GM19025 (cell line): Measurements from ENCODE around the gene ZNHIT2.
"Not testable (repeated sequence)": the region's sequence is repeated elsewhere in the genome, so short reads cannot be mapped to it uniquely, and the experiment has no call there.

Experiments
- ATAC-seq: cut with Tn5 transposase; IDR thresholded peaks from one replicate; pipeline ENCODE4 v1.9.1; 2021; ENCODE audit warnings: mild to moderate bottlenecking, low read depth, moderate library complexity; ENCODE audit not compliant: unreplicated experiment

Gene ZNHIT2

DNA sequence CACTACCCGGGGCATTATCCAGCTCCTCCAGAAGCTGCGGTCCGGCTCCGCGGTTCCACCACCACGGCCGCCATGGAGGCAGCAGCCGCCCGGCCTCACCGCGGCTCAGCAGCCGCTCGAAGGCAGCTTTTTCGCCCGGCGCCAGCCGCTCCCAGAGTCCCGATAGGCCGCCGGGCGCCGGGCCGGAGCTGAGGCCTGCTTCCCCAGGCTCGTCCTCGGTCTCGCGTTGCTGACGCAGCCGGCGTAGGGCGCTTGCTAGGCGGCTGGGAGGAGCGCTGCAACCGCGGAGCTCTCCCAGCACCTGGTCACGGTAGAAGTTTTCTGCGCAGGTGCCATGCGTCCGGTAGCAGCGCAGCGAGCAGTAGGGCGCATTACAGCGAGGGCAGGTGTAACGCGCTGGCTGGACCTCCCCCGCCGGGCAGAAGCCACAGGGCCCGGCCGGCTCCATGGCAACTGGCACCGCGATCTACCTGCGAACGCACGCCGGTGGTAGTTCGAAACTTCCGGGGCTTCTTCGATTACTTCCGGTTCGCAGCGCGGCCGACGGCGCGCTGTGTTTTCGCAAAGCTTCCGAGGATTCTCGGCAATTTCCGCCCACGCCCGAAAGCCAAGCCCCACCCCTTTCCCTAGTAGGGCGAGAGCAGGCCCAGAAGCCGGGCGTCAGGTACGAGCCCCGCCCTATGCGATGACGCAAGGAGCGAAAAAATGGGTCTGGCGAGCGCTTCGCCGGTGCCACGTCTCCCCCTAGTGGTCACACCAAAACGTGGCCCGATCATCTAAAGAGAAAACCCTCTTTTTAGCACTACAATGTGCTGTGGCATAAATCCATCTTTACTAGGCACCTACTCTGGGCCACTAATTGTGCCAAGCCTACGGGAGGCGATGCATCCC, at the start of gene ZNHIT2:
TSS of gene ZNHIT2 (minus strand) at position 496 of the 891 bp plus-strand sequence. CDS start at position 448, 48 bp downstream.
- ATAC-seq: peak; percentile 51

DNA sequence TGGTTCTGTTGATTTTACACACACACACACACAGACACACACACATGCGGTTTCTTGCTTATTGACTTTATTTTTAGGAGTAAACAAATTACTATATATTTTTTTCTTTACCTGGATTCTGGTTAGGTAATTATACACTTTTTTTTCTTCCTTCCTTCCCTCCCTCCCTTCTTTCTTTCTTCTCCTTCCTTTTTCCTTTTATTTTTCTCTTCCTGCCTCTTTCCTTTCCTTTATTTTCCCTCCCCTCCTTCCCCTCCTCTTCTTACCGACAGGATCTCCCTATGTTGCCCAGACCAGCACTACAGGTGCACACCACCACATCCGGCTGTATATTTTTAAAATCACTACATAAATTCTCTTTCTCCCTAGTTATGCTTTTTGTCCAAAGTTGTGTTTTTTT, 49.4 kb upstream of the ZNHIT2 start:
- no peak for ATAC-seq

DNA sequence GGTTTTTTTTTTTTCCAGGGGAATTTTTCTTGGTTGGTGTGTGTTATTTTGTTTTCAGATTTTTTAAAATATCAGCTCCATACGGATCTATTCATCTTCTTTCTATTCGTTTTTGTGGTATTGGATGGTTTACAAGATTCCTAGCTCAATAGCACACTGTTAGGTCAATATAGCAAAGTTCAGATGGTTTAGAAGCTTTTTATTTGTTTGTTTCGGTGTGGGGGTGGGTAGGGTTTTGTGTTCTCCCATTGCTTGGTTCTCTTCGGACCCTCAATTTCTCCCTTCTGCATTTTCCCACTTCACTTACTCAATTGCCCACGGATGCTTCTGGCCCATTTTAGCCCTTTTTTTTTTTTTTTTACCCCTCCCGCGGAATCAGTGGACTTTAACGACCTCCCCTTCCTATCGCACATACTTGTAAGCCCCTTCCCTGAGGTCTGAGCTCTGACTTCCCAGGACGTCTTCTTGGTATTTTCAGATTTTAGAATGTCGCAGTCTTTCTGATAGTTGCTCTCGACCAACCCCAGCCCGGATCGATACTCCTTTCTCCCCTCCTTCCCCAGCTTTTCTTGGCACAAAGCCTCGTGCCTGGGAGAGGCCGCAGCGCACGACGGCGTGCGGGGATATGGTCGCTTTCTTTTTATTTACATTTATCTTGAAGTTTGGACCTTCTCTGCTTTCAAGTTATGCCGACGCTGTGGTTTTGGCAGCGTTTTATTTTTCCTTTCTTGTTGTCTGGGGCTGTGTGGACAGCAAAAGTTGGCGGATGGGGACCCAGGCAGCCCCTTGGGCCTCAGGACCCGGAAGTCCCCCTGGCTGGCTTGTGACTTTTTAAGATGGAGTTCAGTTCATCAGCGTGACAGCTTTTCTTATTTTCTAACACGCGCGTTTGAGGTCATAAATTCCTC, 48.2 kb upstream of the ZNHIT2 start:
- no peak for ATAC-seq

- no peak for ATAC-seq
These were observed 46.2 kb upstream of the ZNHIT2 start for GRCh38 chr11:65163684-65164083.

DNA sequence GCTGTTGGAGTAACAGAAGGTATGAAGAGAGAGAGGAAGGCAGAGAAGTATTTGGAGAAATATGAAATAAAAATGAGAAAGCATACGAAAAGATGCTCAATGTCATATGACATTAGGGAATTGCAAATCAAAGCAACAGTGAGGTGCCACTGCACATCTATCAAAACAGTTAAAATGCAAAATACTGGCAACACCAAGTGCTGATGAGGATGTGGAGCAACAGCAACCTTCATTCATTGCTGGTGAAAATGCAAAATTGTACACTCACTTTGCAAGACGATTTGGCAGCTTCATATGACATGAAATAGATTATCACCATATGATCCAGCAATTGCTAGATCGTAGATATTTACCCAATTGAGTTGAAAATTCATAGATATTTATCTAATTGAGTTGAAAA, 43.1 kb upstream of the ZNHIT2 start:
- ATAC-seq: no peak

DNA sequence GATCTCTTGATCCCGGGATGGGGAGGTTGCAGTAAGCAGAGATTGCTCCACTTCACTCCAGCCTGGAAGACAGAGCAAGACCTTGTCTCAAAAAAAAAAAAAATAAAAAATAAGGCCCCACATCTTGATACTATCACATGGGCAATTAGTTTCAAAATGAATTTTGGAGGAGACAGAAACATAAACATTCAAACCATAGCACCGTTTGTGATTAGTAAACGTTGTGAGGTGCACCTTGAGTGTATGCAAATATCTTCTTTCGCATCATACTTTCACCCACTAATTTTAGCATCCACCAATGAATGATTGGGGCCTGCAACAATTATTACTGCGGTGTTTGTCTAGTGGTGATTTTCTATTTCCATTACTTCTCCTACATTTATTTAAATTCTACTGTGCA, 41.5 kb upstream of the ZNHIT2 start:
- no peak for ATAC-seq

DNA sequence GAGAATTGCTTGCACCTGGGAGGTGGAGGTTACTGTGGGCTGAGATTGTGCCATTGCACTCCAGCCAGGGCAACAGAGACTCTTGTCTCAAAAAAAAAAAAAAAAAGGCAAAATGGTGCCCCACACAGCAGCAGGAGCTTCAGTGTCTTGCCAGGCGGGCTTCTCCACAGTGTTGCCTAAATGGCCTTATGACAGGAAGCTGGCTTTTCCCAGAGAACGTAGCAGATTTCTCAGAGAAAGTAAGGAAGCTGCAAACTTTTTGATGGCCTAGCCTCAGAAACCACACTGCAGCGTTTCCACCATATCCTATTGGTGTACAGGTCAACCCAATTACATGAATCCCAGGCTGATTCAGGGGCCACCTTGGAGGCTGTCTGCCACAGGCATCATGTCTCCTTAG, 39.8 kb upstream of the ZNHIT2 start:
- ATAC-seq: no peak

GRCh38 chr11:65156926-65157325, 39.4 kb upstream of the ZNHIT2 start:
- ATAC-seq: no peak

DNA sequence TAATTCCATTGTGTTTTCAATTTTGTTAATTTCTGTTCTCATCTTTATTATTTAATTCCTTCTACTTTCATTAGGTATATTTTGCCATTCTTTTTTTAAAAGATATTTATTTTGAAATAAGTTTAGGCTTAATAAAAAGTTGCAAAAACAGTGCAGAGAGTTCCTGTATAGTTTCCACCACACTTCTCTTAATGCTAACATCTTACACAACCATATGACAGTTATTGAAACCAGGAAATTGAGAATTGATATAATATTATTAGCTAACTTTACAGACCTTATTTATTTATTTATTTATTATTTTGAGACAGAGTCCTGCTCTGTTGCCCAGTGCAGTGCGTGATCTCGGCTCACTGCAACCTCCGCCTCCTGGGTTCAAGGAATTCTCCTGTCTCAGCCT, 38.8 kb upstream of the ZNHIT2 start:
- ATAC-seq: no peak

DNA sequence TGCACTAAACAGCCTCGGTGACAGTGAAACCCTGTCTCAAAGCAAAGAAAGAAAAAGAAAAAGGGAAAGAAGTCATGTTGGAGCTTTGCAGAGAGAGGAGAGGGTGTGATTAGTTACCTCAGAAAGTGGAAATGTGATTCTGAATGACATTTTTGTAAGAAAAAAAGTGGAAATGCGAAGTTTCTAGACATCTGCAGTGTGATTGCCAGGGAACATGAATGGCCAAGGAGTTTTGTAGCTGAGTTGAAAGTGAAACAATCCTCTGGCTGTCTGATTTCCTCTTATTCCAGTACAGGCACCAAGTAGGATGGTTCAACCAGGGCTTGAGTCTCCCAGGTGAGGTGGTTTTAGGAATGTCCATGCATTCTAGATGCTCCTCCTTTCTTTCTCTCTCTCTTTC, 34.6 kb upstream of the ZNHIT2 start:
- ATAC-seq: no peak

DNA sequence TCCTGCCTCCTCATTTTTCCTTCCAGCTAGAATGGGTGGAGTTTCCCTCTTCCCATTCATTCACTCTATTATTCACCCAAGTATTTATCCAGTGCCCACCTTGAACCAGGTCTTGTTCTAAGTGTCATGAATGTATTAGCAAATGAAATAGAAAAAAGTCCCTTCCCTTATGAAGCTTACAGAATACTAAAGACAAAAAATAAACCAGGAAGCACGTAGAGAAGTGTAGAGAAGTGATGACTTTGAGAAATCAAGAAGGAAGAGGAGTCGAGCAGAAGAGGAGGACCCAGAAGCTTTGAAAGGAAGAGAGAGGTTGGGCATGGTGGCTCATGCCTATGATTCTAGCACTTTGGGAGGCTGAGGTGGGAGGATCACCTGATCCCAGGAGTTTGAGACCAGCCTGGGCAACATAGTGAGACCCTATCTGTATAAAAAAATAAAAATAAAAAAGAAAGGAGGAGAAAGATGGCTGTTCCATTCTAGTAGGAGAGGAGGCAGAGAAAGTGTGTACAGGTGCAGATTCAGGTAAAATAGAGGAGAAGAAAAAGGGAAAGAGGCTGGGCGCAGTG, 33.9 kb upstream of the ZNHIT2 start:
- no peak for ATAC-seq

- no peak for ATAC-seq
These were observed 33.2 kb upstream of the ZNHIT2 start for GRCh38 chr11:65150509-65151299.

DNA sequence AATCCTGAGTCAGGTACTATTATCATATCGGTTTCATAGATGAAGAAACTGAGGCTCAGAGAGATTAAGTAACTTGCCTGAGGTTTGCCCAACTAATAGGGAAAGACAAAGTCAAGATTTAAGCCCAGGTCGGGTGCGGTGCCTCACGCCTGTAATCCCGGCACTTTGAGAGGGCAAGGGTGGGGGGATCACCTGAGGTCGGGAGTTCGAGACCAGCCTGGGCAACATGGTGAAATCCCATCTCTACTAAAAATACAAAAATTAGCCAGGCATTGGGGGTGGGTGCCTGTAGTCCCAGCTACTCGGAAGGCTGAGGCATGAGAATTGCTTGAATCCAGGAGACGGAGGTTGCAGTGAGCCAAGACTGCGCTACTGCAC, 32.6 kb upstream of the ZNHIT2 start:
- ATAC-seq: not testable (repeated sequence)

- ATAC-seq: no peak
These were observed 31.2 kb upstream of the ZNHIT2 start for GRCh38 chr11:65148657-65149056.

- no peak for ATAC-seq
These were observed 30.0 kb upstream of the ZNHIT2 start for GRCh38 chr11:65147352-65148075.

- ATAC-seq: no peak
These were observed 24.5 kb upstream of the ZNHIT2 start for GRCh38 chr11:65141896-65142494.

GRCh38 chr11:65136515-65137096, 19.1 kb upstream of the ZNHIT2 start:
- ATAC-seq: no peak

- ATAC-seq: no peak
These were observed 18.2 kb upstream of the ZNHIT2 start for GRCh38 chr11:65135633-65136145.
